HCT116 (cell line): ENCODE measurements around the gene POMGNT2. TPM values are rescaled to one million over a fixed set of nuclear protein-coding genes. Genes with fewer than 3 reads are reported as not detected.

Experiments
- ATAC-seq: fragments of 200-7000 bp; cut with Tn5 transposase; 2 replicates; pipeline ENCODE4 v1.9.1; 2020; ENCODE audit warnings: mild to moderate bottlenecking, moderate library complexity
- BruUV-seq: library from RNA; stranded (reverse); fragments of 400-500 nt; replicated peaks from 2 replicates; lab custom pipeline; 2021; lab: Mats Ljungman, UMichigan
- CTCF ChIA-PET: fragments of 300-600 bp; sonication (Branson Sonifier 250); formaldehyde crosslinking; loops from one replicate; lab custom pipeline; 2021; ENCODE audit warnings: antibody characterized with exemption; lab: Charles Lee
- POLR2A ChIA-PET: fragments of 300-600, 350-600 bp; sonication (Branson Sonifier 250); formaldehyde crosslinking; loops from one replicate; lab custom pipeline; 2021; ENCODE audit warnings: antibody characterized with exemption; lab: Charles Lee
- RAD21 ChIA-PET, 2 experiments: fragments of 300-600 bp; sonication (Branson Sonifier 250); formaldehyde crosslinking; loops; one replicate each; lab custom pipeline; 2023; ENCODE audit warnings: low total read pairs in 2 of 2; ENCODE audit not compliant: uncharacterized antibody in 2 of 2, unreplicated experiment in 2 of 2, low non-redundant PET in 1 of 2; lab: Charles Lee
- DNase-seq: peaks from one replicate; pipeline ENCODE4 v3.0.0-alpha.2; 2010; ENCODE audit warnings: low read depth, low spot score
- H2AFZ ChIP-seq: fragments of 200-600 bp; shearing (Covaris generic), sonication (generic); 2 replicates; pipeline ENCODE4 v1.6.1; 2017; ENCODE audit warnings: low read depth, mixed run types, mixed read lengths, antibody characterized with exemption, low read length; ENCODE audit not compliant: poor library complexity, severe bottlenecking
- H3K27ac ChIP-seq: 2 replicates; pipeline ENCODE4 v1.5.1; 2012; ENCODE audit warnings: low read depth, low read length
- H3K27me3 ChIP-seq: fragments of 200-600 bp; sonication (generic); 2 replicates; pipeline ENCODE4 v1.6.1; 2016; ENCODE audit warnings: mixed run types, low read length, mixed read lengths; ENCODE audit not compliant: insufficient read depth
- H3K36me3 ChIP-seq, 2 experiments: fragments of 200-500 bp in 1 of 2; fragments of 200-600 bp in 1 of 2; sonication (Bioruptor generic) in 1 of 2; sonication (generic) in 1 of 2; 2 replicates each; pipeline versions ENCODE4 v1.5.1 to v1.6.1; 2014 to 2016; ENCODE audit warnings: low read length in 2 of 2, inconsistent platforms in 1 of 2, mixed read lengths in 1 of 2, mixed run types in 1 of 2; ENCODE audit not compliant: insufficient read depth in 2 of 2, control insufficient read depth in 1 of 2
- H3K4me1 ChIP-seq, 2 experiments: fragments of 200-600 bp in 1 of 2; sonication (generic) in 1 of 2; 2 replicates each; pipeline versions ENCODE4 v1.5.1 to v1.6.1; 2012 to 2017; ENCODE audit warnings: low read length in 2 of 2, inconsistent platforms in 1 of 2, mild to moderate bottlenecking in 1 of 2, mixed read lengths in 1 of 2, mixed run types in 1 of 2, moderate library complexity in 1 of 2; ENCODE audit not compliant: insufficient read depth in 2 of 2, control insufficient read depth in 1 of 2
- H3K4me2 ChIP-seq: fragments of 200-600 bp; sonication (generic); 2 replicates; pipeline ENCODE4 v1.6.1; 2017; ENCODE audit warnings: mixed run types, low read length, mixed read lengths
- H3K4me3 ChIP-seq, 2 experiments: fragments of 200-600 bp in 1 of 2; sonication (generic) in 1 of 2; replicated peaks in 1 of 2; 2 replicates each; pipeline ENCODE4 v1.5.1; 2011 to 2016; ENCODE audit warnings: low read length in 2 of 2, control low read depth in 1 of 2, low read depth in 1 of 2, mild to moderate bottlenecking in 1 of 2, mixed read lengths in 1 of 2, mixed run types in 1 of 2
- H3K79me2 ChIP-seq: fragments of 200-600 bp; sonication (generic); 2 replicates; pipeline ENCODE4 v1.6.1; 2017; ENCODE audit warnings: mild to moderate bottlenecking, mixed run types, low read length, moderate library complexity, mixed read lengths; ENCODE audit not compliant: insufficient read depth
- H3K9ac ChIP-seq: fragments of 200-600 bp; sonication (generic); 2 replicates; pipeline ENCODE4 v1.6.1; 2016; ENCODE audit warnings: low read length, mixed read lengths
- H3K9me2 ChIP-seq: fragments of 200-600 bp; sonication (generic), shearing (Covaris generic); 2 replicates; pipeline ENCODE4 v1.6.1; 2017; ENCODE audit warnings: mixed run types, mild to moderate bottlenecking, moderate library complexity; ENCODE audit not compliant: insufficient read depth
- H3K9me3 ChIP-seq, 2 experiments: fragments of 200-500 bp in 1 of 2; fragments of 200-600 bp in 1 of 2; sonication (Bioruptor generic) in 1 of 2; sonication (generic) in 1 of 2; 2 replicates each; pipeline ENCODE4 v1.6.1; 2014 to 2017; ENCODE audit warnings: low read length in 2 of 2, mixed read lengths in 2 of 2, inconsistent platforms in 1 of 2, low read depth in 1 of 2, mild to moderate bottlenecking in 1 of 2, mixed run types in 1 of 2, moderate library complexity in 1 of 2; ENCODE audit not compliant: control insufficient read depth in 1 of 2, insufficient read depth in 1 of 2
- H4K20me1 ChIP-seq: fragments of 200-600 bp; sonication (generic), shearing (Covaris generic); 2 replicates; pipeline ENCODE4 v1.6.1; 2017; ENCODE audit warnings: mixed run types, mild to moderate bottlenecking, moderate library complexity; ENCODE audit not compliant: insufficient read depth
- ATF3 ChIP-seq: IDR thresholded peaks from 2 replicates; pipeline ENCODE4 v1.6.1; 2012
- CBX3 ChIP-seq: IDR thresholded peaks from 2 replicates; pipeline ENCODE4 v1.6.1; 2012; ENCODE audit warnings: low read depth
- CEBPB ChIP-seq: IDR thresholded peaks from 2 replicates; pipeline ENCODE4 v1.6.1; 2012; ENCODE audit warnings: low read depth
- EGR1 ChIP-seq: IDR thresholded peaks from 2 replicates; pipeline ENCODE4 v1.6.1; 2012; ENCODE audit warnings: low read depth
- JUND ChIP-seq: IDR thresholded peaks from 2 replicates; pipeline ENCODE4 v1.6.1; 2012
- POLR2AphosphoS5 ChIP-seq: IDR thresholded peaks from 2 replicates; pipeline ENCODE4 v1.6.1; 2011; ENCODE audit warnings: mild to moderate bottlenecking, low read depth, low read length, moderate library complexity
- RAD21 ChIP-seq: IDR thresholded peaks from 2 replicates; pipeline ENCODE4 v1.6.1; 2012; ENCODE audit warnings: low read depth, mild to moderate bottlenecking
- REST ChIP-seq: IDR thresholded peaks from 2 replicates; pipeline ENCODE4 v1.6.1; 2012; ENCODE audit warnings: low read depth
- SP1 ChIP-seq: IDR thresholded peaks from 2 replicates; pipeline ENCODE4 v1.6.1; 2012; ENCODE audit warnings: low read depth
- SRF ChIP-seq: IDR thresholded peaks from 2 replicates; pipeline ENCODE4 v1.6.1; 2012; ENCODE audit warnings: low read depth
- YY1 ChIP-seq: IDR thresholded peaks from 2 replicates; pipeline ENCODE4 v1.6.1; 2011; ENCODE audit warnings: low read length, low read depth, moderate library complexity, mild to moderate bottlenecking; ENCODE audit not compliant: insufficient replicate concordance; ENCODE audit errors: extremely low read depth
- ZFX ChIP-seq: fragments of 450-650 bp; IDR thresholded peaks from 2 replicates; pipeline ENCODE4 v1.6.1; 2017
- ZNF274 ChIP-seq: fragments of 200-500 bp; sonication (Bioruptor generic); IDR thresholded peaks from 2 replicates; pipeline ENCODE4 v1.6.1; 2014; ENCODE audit warnings: mild to moderate bottlenecking, low read depth, low read length, inconsistent platforms
- intact Hi-C: fragments of 100-400 bp; cut with micrococcal nuclease; formaldehyde crosslinking; loops from 2 replicates; pipeline ENCODE4 v1.10.0; 2022
- total RNA-seq: library from RNA; stranded (reverse); gene quantifications from one replicate; pipeline ENCODE4 v1.2.1, GENCODE V29; 2021; ENCODE audit not compliant: unreplicated experiment

POMGNT2 gene
- total RNA-seq, 1 experiment from 2014 or later, result 21.6 TPM

- Histone ChIP-seq H3K4me2 (no peak overlapping the region), H3K9me2 (no peaks in the 10 kb centered on the region), H3K9ac (no peak overlapping the region), H3K4me1 (no peaks in the 10 kb centered on the region), H3K27me3 (no peaks in the 10 kb centered on the region), H3K27ac (no peak overlapping the region), H3K4me3 (no peak overlapping the region), H3K36me3 (peaks cover 4 to 16% of the 10 kb centered on the region in 2 experiments; a peak in 2 of 4 replicates), H3K79me2 (peaks cover under 1% of the 10 kb centered on the region; the same call in 1 of the 2 replicates), H3K9me3 (no peaks in the 10 kb centered on the region), H2AFZ (no peak overlapping the region), H4K20me1 (no peaks in the 10 kb centered on the region)
- ATAC-seq (no peak), DNase-seq (no peak)
- ChIA-PET RAD21 (no interaction called here), POLR2A (no interaction called here), CTCF (no interaction called here)
- TF ChIP-seq REST (no peak), CEBPB (no peak), SP1 (no peak), ZFX (no peak), CBX3 (no peak), ATF3 (no peak), SRF (no peak), POLR2AphosphoS5 (no peak), EGR1 (no peak), JUND (no peak), RAD21 (no peak), ZNF274 (no peak), YY1 (no peak)
- no TSS peak for BruUV-seq
- intact Hi-C loops, result no loop called here
These were observed 24.1 kb downstream of the POMGNT2 start for GRCh38 chr3:43081796-43082195.
